ENCODE data around the gene CPLANE2.
"Not testable (repeated sequence)": the region's sequence is repeated elsewhere in the genome, so short reads cannot be mapped to it uniquely, and the experiment has no call there.

CPLANE2 gene

DNA sequence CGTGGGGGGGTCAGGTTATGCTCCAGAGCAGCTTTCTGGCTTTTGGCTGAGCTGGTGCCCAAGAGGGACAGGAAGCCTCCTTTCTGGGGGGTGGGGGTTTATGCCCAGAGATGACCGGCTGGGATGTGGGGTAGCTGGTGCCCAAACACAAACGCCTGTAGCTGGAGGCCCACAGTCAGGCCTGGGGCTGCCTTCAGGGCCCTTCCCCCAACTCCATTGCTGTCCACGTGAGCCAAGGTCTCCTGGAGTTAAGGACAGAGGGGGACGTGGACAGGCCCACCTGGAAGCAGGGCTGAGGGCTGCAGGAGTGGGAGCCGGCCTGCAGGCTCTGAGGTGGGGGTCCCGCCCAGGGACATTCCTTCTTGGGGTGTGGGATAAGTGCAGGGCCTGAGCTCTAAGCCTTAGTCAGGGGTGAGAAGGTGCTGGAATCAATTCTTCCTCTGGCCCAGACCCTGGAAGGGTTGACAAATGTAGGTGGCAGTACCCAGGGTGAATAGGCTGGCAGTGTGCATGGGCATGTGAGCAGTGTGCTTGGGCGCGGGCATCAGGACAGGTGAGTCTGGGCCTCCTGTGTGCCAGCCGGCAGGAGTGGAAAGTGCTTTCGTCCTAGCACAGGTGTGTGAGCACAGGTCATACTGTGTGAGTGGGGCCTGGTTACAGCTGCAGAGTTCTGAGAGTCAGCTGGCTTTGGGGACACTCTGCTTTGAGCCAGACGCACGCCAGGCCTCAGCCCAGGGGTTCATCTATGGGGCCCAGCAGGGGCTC is 6.8 kb downstream of the CPLANE2 start:
- no peak for DNase-seq

DNA sequence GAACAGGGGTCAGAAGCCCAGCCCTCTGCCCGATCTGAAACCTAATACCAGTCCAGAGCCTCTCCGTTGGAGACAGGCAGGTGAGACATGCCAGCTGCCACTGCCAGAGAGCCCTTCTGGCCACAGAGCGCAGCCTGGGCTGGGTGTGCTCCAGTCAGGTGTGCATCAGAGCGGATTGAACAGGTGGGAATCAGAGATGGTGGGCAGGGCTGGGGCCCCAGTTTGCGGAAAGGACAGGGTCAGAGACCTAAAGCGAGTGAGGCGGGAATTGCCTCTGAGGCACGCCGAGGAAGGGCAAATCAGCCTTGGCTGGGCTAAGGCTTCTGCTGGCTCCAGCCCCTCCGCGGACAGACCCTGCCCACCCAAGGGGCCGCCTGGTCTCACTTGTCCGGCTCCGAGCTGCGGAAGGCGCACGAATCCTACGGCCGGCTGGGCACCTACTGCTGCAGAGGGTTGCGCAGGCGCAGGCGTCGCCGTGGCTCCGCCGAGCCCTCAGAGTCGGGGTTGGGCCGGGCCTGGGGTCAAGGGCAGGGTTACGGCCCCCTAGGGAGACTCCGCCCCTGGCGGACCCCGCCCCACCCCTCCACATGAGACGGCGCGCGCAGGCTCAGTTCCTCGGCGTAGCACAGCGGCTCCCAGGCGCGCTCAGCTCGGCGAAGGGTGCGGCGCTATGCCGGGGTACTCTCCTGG is 10.3 kb downstream of the CPLANE2 start:
- DNase-seq = no peak

DNA sequence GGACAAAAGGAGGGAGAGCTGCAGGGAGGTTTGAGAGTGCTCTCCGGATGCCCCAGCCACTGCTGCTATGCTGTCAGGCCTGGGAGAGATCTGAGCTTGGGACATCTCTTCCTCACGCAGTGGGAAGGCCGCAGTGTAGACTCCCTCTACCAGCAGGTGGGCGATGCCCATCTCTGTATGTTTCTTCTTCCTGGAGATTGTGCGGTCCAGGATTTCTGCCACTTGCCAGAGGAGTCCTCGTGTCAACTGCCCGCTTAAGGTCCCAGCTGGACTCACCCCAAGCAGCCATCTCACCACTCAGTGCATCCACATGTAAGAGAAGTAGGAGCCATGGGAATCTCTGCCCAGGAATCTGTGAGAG is 10.9 kb downstream of the CPLANE2 start:
- no peak for DNase-seq

- DNase-seq = no peak
Observed at GRCh38 chr1:16224472-16224871, 12.5 kb downstream of the CPLANE2 start.

DNA sequence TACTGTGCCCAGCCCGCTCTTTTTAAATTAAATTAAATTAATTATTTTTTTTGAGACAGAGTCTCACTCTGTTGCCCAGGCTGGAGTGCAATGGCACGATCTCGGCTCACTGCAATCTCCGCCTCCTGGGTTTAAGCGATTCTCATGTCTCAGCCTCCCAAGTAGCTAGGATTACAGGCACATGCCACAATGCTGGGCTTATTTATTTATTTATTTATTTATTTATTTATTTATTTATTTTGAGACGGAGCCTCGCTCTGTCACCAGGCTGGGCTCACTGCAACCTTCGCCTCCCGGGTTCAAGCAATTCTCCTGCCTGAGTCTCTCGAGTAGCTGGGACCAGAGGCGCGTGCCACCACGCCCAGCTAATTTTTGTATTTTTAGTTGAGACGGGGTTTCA is 14.3 kb downstream of the CPLANE2 start:
- not testable (repeated sequence) for DNase-seq

DNA sequence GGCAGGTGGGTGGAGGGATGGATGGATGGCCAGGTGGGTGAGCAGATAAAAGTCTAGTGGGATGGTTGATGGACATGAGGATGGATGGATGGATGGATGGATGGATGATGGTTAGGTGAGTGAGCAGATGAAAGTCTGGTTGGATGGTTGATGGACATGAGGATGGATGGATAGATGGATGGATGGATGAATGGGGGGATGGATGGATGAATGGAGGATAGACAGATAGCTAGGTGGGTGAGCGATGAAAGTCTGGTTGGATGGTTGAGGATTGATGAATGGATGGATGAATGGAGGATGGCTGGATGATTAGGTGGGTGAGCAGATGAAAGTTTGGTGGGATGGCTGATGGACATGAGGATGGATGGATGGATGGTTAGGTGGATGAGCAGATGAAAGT is 15.5 kb downstream of the CPLANE2 start:
- no peak for DNase-seq

- DNase-seq = no peak
Observed at GRCh38 chr1:16219968-16220500, 16.9 kb downstream of the CPLANE2 start.

- DNase-seq = no peak
Observed at GRCh38 chr1:16218674-16219071, 18.3 kb downstream of the CPLANE2 start.

DNA sequence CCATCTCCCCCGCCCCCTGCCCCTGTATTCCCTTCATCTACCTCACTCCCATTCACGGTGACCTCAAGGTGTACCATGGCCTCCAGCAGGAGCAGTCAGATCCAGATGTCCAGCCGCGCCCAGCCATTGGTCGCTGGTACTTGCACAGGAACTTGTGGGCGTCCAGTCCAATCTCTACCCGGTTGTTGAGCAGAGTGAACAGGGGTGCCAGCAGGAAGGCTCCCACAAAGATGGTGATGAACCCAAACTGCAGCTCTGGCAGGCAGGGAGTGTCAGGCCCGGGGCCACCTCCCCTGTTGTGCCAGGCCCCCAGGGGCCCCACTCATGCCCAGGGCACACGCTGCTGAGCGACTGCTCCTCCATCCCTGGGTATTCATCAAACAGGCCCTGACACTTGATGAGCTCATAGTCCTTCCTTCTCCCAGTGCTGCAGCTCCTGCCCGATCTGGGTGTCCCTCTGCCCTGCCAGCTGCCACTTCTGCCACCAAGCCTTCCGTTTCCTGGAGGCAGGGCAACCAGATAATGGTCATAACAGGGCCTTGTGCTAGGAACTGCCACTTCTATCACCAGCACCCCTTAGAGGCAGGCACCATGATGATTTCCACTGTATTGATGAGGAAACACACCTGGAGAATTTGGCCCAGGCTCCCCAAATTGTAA is 18.8 kb downstream of the CPLANE2 start:
- DNase-seq = no peak

DNA sequence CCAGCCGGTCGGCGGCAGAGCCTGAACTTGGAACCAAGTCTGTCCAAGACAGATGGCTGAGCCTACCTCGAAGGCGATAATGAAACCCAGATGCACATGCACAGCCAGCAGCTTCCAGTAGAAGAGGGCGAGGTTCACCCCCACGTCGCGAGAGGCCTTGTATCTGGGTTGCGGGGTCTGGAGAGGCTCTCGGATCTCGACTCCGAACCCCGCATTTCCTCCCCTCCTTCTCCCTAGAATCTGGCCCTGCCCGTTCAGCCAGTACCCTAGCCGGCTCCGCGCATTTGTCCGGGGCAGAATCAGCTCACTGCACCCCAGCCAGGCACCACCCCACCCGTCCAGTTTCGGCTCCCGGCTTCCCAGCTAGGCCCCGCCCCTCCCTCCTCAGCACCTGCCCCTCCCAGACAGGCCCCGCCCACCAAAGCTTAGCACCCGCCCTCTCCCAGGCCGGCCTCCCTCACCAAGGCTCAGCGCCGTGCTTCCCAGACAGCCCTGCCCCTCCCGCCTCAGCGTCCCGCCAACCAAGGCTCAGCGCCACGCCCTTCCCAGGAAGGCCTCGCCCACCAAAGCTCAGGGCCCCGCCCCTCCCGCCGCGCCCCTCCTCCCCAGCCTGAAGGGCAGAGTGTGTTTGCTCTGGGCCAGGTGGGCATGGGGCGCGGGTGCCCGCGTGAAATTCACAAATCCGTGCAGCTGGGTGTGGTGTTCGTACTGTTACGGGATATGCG is 19.8 kb downstream of the CPLANE2 start:
- peak; percentile 40 for DNase-seq

DNA sequence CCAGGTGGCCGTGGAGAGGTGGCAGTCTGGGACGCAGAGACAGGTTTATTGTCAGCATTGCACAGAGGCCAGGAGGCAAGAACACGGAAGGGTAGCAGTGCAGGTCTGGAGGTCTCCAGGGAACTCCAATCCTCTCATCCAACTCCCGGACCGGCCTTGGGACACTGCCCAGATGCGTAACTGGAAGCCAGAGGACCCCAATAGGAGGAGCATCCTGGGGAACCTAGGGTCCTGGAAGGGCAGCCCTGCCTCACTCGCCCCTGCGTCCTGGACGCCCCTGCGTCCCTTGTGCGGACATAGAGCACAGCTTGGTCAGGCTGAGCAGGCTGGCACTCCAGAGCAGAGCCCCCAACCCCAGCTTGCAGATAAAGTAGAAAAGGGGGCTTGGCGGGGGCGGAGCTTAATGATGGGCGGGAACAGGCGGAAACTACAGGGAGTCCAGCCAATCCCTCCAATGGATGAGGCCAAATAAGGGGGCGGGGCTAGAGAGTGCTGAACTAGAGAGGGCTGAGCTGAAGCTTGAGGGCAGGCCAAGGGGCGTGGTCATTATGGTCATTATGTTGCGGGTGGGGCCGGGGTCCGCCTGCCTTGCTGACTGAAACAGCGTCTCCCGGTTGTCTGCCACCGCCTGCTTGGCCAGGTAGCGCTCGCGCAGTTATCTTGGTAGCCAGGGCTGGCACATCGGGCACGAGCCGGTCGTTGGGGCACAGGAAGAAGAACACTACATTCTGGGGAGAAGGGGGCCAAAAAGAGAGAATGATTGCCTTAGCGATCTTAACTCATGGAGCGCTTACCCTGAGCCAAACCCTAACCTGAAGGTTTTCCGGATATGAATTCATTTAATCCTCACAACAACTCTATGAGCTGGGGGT is 20.9 kb downstream of the CPLANE2 start:
- no peak for DNase-seq

DNA sequence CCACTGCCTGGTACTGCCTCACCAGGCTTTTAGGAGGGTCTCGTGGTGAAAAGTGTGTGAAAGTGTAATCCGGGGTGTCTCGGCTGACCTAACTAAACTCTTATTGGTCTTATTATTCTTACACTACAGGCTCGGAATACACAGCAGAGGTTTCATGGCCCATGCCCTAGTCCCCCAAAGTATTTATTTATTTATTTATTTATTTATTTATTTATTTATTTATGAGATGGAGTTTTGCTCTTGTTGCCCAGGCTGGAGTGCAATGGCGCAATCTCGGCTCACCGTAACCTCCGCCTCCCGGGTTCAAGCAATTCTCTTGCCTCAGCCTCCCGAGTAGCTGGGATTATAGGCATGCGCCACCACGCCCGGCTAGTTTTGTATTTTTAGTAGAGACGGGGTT is 21.7 kb downstream of the CPLANE2 start:
- not testable (repeated sequence) for DNase-seq

DNA sequence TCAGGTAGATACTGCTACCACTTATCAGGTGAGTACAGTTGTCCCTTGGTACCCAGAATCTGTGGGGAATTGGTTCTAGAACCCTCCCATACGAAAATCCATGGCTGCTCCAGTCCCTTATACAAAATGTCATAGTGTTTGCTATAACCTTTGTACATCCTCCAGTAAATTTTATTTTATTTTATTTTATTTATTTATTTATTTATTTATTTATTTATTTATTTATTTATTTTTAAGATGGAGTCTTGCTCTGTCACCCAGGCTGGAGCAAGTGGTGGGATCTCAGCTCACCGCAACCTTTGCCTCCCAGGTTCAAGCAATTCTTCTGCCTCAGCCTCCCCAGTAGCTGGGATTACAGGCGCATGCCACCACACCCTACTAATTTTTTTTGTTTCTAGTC is 23.4 kb downstream of the CPLANE2 start:
- not testable (repeated sequence) for DNase-seq

- no peak for DNase-seq
Observed at GRCh38 chr1:16213013-16213412, 24.0 kb downstream of the CPLANE2 start.

DNA sequence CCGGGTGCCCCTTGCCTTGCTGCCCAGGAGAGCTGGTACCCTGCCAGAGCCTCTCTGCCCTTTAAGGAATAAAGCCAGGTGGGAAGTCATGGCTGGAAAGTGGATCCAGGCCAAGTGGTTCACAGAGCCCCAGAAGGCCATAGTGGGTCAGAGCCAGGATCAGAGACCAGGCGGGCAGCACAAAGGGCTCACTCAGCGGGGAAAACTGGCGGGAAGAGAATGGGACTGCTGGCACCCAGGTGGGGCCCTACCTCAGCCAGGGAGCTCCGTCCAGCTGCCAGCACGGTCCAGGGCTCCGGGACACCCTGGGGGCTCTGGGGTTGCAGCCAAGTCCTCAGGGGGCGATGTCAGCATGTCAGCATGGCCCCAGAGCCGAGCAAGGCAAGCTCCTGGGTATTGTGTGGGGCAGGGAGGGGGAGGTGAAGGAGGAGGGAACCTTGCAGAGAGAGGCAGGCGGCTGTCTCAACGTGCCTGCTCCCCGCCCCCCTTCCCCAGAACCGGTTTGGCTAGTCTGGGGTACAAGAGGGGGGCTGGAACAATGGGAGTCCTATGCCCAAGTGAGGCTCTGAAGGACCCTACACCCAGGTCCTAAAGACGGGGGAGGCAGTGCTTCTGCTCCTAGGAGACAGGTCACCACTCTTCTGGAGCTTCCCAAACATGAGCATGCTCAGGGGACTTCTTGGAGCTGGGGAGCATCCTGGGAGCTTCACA is 24.6 kb downstream of the CPLANE2 start, which contains the start of gene ARHGEF19:
Gene ARHGEF19, minus strand, starts transcription at position 402 of the 711 bp plus-strand sequence. CDS start 3,598 bp downstream, outside the sequence.
- DNase-seq = no peak

DNA sequence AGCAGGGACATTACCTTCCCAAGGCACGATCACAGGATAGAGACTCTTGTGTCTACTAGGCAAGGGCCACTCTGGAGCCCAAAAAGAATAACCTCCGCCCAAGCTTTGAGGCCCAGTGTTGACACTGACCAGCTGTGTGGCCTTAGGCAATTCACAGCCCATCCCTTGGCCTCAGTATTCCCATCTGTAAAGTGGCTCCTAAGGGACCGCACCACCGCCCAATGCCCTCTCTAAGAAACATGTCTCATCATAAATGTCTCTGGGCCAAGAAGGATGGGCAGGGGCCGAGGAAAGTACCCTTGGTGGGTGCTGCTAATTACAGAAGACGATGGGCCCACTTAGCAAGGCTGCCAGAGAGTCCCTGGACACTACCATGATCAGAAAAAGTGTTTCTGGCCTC is 25.2 kb downstream of the CPLANE2 start:
- no peak for DNase-seq

GRCh38 chr1:16210581-16210980 is 26.4 kb downstream of the CPLANE2 start:
- DNase-seq = no peak

GRCh38 chr1:16209847-16210407 is 27.1 kb downstream of the CPLANE2 start:
- DNase-seq = no peak

DNA sequence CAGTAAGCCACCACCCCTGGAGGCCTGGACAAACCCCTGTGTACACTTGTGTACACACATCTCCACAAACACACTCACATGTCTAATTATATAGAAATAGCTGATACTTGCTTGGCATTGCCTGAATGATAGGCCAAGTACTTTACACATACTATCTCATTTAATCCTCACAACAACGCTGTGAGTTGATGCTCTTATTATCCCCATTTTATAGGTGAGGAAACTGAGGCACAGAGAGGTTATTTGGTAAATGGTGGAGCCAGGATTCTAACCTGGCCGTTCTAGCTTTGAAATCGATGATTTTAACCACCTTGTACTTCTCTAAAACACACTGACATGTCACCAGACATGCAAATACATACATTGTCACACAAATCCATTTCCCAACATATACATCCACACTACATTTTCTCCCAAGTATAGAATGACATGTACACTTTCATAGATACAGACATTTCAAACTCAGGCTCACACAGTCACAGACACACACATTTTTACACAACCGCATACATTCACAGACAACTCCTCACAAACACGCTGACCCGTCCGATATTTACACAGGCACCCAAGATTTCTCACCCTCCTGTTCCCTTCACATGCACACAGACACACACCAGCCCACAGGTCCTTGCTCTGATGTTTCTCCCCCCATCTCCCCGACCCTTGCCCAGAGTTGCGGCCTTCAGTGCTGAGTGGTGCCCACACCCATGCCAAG is 27.7 kb downstream of the CPLANE2 start:
- DNase-seq = no peak
